ENCODE data around the gene SLC25A21. TPM values are rescaled to one million over a fixed set of nuclear protein-coding genes. Genes with fewer than 3 reads are reported as not detected.

SLC25A21 gene
- total and polyA plus RNA-seq, 10 of the 15 experiments (the other 5 are each of a cell fraction or from before 2014, with no cell fraction given), result 0.06 to 0.72 (median 0.17) TPM; not detected in 3

DNA sequence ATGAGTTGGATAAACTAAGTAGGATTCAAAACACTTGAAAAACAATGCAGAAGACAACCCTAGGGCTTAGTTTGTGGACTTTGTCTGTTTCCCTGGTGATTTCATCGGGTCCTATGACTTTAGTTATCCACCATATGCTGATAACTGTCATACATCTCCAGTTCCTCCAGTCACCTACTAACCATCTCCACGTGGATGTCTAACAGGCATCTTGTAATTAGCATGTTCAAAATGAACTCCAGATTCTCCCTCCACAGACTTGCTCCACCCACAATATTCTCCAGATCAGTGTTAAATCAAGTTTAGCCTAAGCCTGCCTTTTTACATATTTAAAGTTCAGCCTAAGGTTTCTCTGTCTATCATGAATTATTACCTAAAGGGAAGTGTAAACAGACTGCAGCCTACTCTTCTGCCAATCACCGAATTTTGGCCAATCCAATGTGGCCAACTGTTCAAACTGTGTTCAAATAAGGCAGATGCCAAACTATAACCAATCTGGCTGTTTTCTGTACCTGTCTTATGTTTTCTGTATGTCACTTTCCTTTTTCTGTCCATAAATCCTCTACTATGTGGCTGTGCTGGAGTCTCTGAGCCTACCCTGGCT lies 423.7 kb downstream of the SLC25A21 start:
- Histone ChIP-seq H4K20me1 (ENCODE audit: control insufficient read depth, insufficient read depth) (no peaks in the 10 kb centered on the region), H2AFZ (ENCODE audit: control insufficient read depth, low read depth, low read length) (no peak overlapping the region), H3K4me3 (no peak overlapping the region), H3K9me3 (replicated peaks; ENCODE audit: control insufficient read depth, insufficient read depth, low read length) (no peaks in the 10 kb centered on the region), H3K36me3 (ENCODE audit: control insufficient read depth in 2 of 2, insufficient read depth in 2 of 2, low read length in 1 of 2) (no peaks in the 10 kb centered on the region), H3K4me1 (ENCODE audit: control insufficient read depth, insufficient read depth, low read length) (no peaks in the 10 kb centered on the region), H3K27me3 (replicated peaks in 1 of 2; ENCODE audit: control insufficient read depth in 2 of 2, insufficient read depth in 2 of 2, low read length in 1 of 2) (no peaks in the 10 kb centered on the region), H3K79me2 (ENCODE audit: control insufficient read depth, insufficient read depth, low read length) (no peaks in the 10 kb centered on the region), H3K9ac (ENCODE audit: control insufficient read depth, insufficient read depth, low read length) (no peak overlapping the region), H3K27ac (ENCODE audit: control insufficient read depth, insufficient read depth) (no peak overlapping the region), H3K4me2 (ENCODE audit: control insufficient read depth, insufficient read depth) (no peak overlapping the region)
- in situ Hi-C loops (cut with MboI) (no loop called here), intact Hi-C loops (cut with micrococcal nuclease; ENCODE audit: unreplicated experiment) (no loop called here)
- ChIA-PET CTCF (interaction anchor here (1.0 to 3.0 kb wide), 12 partner anchors 11 to 203 kb away, joined by 3 to 20 read pairs (median 5); no protein-coding TSS in a partner anchor), POLR2A (no interaction called here), RAD21 (ENCODE audit: unreplicated experiment) (interaction anchor here (1.1 to 2.7 kb wide), 2 partner anchors 92 to 194 kb away, joined by 6 to 14 read pairs; no protein-coding TSS in a partner anchor), SMC1A (ENCODE audit: uncharacterized antibody, unreplicated experiment) (interaction anchor here (1.0 to 1.5 kb wide), 7 partner anchors 10 to 193 kb away, joined by 3 to 6 read pairs (median 3); no protein-coding TSS in a partner anchor)
- no peak for DNase-seq (ENCODE audit: low read depth, low spot score)
- TF ChIP-seq, protein P1, sequence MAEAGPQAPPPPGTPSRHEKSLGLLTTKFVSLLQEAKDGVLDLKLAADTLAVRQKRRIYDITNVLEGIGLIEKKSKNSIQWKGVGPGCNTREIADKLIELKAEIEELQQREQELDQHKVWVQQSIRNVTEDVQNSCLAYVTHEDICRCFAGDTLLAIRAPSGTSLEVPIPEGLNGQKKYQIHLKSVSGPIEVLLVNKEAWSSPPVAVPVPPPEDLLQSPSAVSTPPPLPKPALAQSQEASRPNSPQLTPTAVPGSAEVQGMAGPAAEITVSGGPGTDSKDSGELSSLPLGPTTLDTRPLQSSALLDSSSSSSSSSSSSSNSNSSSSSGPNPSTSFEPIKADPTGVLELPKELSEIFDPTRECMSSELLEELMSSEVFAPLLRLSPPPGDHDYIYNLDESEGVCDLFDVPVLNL (IDR thresholded peaks at IDR 0.05; ENCODE audit: low read depth, low read length), result no peak
- TF ChIP-seq IKZF1 (conservative IDR thresholded peaks at IDR 0.05) (no peak), RCOR1 (conservative IDR thresholded peaks at IDR 0.05; ENCODE audit: low read depth, low read length) (no peak)
- TF ChIP-seq, protein P2, sequence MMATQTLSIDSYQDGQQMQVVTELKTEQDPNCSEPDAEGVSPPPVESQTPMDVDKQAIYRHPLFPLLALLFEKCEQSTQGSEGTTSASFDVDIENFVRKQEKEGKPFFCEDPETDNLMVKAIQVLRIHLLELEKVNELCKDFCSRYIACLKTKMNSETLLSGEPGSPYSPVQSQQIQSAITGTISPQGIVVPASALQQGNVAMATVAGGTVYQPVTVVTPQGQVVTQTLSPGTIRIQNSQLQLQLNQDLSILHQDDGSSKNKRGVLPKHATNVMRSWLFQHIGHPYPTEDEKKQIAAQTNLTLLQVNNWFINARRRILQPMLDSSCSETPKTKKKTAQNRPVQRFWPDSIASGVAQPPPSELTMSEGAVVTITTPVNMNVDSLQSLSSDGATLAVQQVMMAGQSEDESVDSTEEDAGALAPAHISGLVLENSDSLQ (IDR thresholded peaks at IDR 0.05), result no peak
- BruUV-seq (replicated peaks), result no TSS peak
- 2% methylated on average over 3 of the region's 3 CpGs for WGBS (ENCODE audit: insufficient coverage, insufficient replicate concordance, low lambda C conversion rate, missing lambda C conversion rate)
- no peak for ATAC-seq
- FAIRE-seq, result no peak

All from GM12878 (cell line).